Central memory CD8-positive, alpha-beta T cell (primary cell): Measurements from ENCODE around the gene GALNT9.
A peak's percentile ranks its signal among the peaks of the same experiment; 100 is the strongest.

Experiments
- ATAC-seq: fragments of 150-1000 bp; cut with Tn5 transposase; replicated peaks from 2 replicates; pipeline ENCODE4 v1.10.0; 2022; ENCODE audit warnings: mild to moderate bottlenecking, moderate FRiP score, moderate number of reproducible peaks; ENCODE audit not compliant: poor library complexity, severe bottlenecking; ENCODE audit errors: extremely low read depth
- DNase-seq, 2 donors: peaks; one replicate each; pipeline ENCODE4 v3.0.0; 2021; ENCODE audit warnings: low spot score in 2 of 2
- H3K27ac Mint-ChIP-seq: one replicate; pipeline ENCODE4 v1.8.0; 2022; ENCODE audit warnings: low read depth, mild to moderate bottlenecking, moderate library complexity, mixed read lengths
- H3K27me3 Mint-ChIP-seq: one replicate; pipeline ENCODE4 v1.8.0; 2022; ENCODE audit warnings: mixed read lengths
- H3K36me3 Mint-ChIP-seq: one replicate; pipeline ENCODE4 v1.8.0; 2022; ENCODE audit warnings: mild to moderate bottlenecking, moderate library complexity, mixed read lengths; ENCODE audit not compliant: insufficient read depth
- H3K4me1 Mint-ChIP-seq: one replicate; pipeline ENCODE4 v1.8.0; 2022; ENCODE audit warnings: mixed read lengths
- H3K4me3 Mint-ChIP-seq: one replicate; pipeline ENCODE4 v1.8.0; 2022; ENCODE audit warnings: mild to moderate bottlenecking, moderate library complexity, mixed read lengths
- H3K9me3 Mint-ChIP-seq: one replicate; pipeline ENCODE4 v1.8.0; 2022; ENCODE audit warnings: mixed read lengths

Gene GALNT9

DNA sequence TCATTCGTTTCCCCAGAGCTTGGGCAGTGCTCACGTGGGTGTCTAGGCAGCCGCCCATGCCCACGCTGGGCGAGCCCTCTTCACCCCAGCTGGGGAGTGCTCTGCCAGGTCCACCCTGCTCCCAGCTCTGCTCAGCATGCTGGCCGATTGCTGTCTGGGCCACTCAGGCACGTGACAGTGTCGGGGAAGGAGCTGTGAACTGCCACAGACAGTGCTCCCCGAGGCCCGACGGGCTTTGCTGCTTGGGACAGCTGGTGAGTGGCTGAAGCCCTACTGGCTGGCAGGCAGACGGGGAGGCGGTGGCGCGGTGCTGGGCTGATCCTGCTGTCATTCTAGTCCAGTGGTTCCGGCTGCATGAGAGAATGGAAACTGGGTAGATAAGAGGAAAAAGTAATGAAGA lies 169.4 kb downstream of the GALNT9 start:
- peaks cover 2% of the 10 kb centered on the region for H3K36me3 Mint-ChIP-seq
- no peak for ATAC-seq
- no peaks in the 10 kb centered on the region for H3K27me3 Mint-ChIP-seq
- no peak overlapping the region for H3K27ac Mint-ChIP-seq
- no peak for DNase-seq
- peaks cover 11% of the 10 kb centered on the region for H3K4me1 Mint-ChIP-seq
- no peak overlapping the region for H3K4me3 Mint-ChIP-seq
- no peaks in the 10 kb centered on the region for H3K9me3 Mint-ChIP-seq

DNA sequence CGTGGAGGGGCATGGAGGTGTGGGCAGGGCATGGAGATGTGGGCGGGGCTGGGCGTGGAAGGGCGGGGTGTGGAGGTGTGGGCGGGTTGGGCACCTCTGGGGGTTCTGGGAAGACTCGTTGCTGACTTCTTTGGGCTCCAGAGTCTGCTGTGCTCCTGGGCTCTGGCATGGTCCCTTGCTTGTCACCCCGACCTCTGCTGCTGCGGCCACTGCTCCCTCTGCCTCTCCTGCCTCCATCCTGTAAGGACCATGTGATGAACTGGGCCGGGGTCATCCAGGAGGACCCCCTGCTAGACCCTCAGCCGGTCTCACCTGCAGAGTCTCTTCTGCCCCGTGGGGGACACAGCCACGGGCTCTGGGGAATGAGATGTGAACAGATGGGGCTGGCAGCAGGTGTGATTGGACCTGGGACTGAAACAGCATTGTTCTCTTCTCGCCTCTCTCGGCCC lies 169.8 kb downstream of the GALNT9 start:
- DNase-seq (no peak), ATAC-seq (no peak)
- peaks cover 2% of the 10 kb centered on the region for H3K36me3 Mint-ChIP-seq
- H3K27ac Mint-ChIP-seq, result no peak overlapping the region
- no peak overlapping the region for H3K4me3 Mint-ChIP-seq
- H3K4me1 Mint-ChIP-seq, result peaks cover 11% of the 10 kb centered on the region
- no peaks in the 10 kb centered on the region for H3K9me3 Mint-ChIP-seq
- H3K27me3 Mint-ChIP-seq, result no peaks in the 10 kb centered on the region

DNA sequence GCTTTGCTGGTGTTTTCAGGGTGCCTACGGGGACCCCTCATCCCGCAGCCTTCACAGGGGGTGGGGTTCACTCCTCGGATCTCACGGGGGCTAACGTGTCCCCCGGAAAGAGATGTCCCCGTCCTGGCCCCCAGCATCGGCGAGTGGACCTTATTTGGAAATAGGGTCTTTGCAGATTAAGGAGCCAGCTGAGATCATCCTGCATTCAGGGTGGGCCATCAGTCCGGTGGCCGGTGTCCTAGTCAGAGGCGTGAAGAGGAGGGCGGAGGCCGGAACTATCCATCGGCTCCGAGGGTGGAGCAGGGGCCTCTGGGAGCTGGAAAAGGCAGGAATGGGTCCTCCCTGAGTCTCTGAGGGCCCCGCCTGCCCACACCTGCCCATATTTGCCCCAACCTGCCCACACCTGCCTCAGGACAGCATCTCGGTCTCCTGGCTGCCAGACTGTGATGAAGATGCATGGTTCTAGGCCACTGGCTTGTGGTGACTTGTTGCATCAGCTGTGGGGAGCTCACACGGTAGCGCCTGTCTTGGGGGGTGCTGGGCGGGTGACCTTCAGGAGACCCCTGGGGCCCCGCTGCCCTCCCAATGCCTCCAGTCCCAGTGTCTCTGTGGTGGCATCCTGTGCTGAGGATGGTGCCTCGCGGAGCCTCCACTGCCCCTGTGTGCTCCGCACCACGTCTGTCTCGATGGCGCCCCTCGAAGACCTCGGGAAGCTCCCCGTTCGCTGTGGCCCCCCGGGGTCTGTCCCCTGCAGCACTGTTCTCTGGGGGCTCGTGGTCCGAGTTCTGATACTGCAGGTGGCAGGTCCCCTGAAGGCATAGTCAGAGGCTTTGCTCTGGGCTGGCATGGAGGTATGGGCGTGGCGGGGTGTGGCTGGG lies 170.5 kb downstream of the GALNT9 start:
- no peak for DNase-seq
- peaks cover 2% of the 10 kb centered on the region for H3K36me3 Mint-ChIP-seq
- H3K4me3 Mint-ChIP-seq, result no peak overlapping the region
- H3K4me1 Mint-ChIP-seq, result peaks cover 5% of the 10 kb centered on the region
- no peak for ATAC-seq
- H3K27me3 Mint-ChIP-seq, result no peaks in the 10 kb centered on the region
- no peak overlapping the region for H3K27ac Mint-ChIP-seq
- no peaks in the 10 kb centered on the region for H3K9me3 Mint-ChIP-seq

DNA sequence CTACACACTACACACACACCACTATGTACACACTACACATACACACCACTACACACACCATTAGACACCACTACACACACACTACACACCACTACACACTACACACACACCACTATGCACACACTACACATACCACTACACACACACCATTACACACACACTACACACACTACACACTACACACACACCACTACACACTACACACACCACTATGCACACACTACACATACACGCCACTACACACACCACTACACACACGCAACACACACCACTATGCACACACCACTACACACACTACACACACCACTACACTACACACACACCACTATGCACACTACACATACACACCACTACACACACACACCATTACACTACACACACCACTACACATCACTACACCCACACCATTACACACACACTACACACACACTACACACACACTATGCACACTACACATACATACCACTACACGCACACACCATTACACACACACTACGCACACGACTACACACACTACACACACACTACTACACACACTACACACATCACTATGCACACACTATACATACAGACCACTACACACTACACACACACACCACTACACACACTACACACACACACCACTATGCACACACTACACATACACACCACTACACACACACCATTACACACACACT lies 171.5 kb downstream of the GALNT9 start:
- H3K4me3 Mint-ChIP-seq, result no peak overlapping the region
- no peaks in the 10 kb centered on the region for H3K4me1 Mint-ChIP-seq
- H3K36me3 Mint-ChIP-seq, result no peaks in the 10 kb centered on the region
- no peaks in the 10 kb centered on the region for H3K9me3 Mint-ChIP-seq
- H3K27ac Mint-ChIP-seq, result no peak overlapping the region
- no peak for ATAC-seq
- no peak for DNase-seq
- H3K27me3 Mint-ChIP-seq, result no peaks in the 10 kb centered on the region

- Mint-ChIP-seq H3K4me3 (no peak overlapping the region), H3K4me1 (no peaks in the 10 kb centered on the region), H3K9me3 (no peaks in the 10 kb centered on the region), H3K27ac (no peak overlapping the region), H3K36me3 (no peaks in the 10 kb centered on the region), H3K27me3 (no peaks in the 10 kb centered on the region)
- no peak for DNase-seq
- ATAC-seq, result no peak
Observed at GRCh38 chr12:132156573-132157325, 172.6 kb downstream of the GALNT9 start.

DNA sequence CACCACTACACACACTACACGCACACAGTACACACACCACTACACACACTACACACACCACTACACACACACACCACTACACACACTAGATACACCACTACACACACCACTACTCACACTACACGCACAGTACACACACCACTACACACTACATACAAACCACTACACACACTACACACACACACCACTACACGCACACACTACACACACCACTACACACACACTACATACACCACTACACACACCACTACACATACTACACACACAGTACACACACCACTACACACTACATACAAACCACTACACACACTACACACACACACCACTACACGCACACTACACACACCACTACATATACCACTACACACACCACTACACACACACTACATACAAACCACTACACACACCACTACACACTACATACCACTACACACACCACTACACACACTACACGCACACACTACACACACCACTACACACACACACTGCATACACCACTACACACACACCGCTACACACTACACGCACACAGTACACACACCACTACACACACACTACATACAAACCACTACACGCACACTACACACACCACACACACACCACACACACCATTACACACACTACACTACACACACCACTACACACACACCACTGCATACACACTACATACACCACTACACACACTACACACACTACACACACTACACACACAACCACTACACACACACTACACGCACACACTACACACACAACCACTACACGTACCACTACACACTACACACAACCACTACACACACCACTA lies 173.4 kb downstream of the GALNT9 start:
- Mint-ChIP-seq H3K9me3 (no peaks in the 10 kb centered on the region), H3K4me1 (no peaks in the 10 kb centered on the region), H3K27ac (no peak overlapping the region), H3K27me3 (no peaks in the 10 kb centered on the region), H3K4me3 (no peak overlapping the region), H3K36me3 (no peaks in the 10 kb centered on the region)
- no peak for ATAC-seq
- DNase-seq, result no peak

DNA sequence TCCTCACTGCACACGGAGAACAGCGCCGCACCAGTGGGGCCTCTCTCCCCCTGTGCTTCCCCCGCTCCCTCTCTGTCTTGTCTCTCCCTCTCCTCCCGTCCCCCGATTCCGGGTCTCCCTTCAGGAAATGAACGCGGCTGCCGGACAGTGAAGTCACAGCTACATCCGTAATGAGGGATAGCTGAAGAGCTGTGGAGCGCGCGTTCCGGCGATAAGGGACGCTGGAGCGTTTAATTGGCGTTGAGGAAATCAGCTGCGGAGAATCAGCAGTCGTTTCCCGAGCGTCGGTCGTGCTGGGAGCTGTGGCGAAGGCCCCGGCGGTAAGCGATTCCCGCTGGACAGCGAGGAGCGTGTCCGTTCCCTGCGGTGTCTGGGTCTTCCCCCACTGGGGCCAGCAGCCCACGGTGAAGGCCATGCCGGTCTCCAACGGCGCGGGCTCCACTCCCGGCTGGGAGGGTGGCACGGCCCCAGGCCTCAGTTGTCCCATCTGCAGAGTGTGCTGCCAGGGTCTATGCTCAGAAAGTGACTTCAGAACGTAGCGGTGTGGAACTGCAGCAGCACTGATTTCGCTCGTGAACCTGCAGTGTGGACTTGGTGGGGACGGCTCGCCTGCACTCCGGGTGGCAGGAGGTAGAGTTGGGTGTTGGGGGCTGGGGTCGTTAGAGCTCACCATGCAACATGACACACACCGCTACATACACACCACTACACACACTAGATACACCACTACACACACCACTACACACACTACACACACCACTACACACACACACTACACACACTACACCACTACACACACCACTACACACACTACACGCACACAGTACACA lies 174.2 kb downstream of the GALNT9 start:
- Mint-ChIP-seq H3K27me3 (no peaks in the 10 kb centered on the region), H3K9me3 (no peaks in the 10 kb centered on the region), H3K4me1 (no peaks in the 10 kb centered on the region), H3K27ac (no peak overlapping the region), H3K4me3 (no peak overlapping the region), H3K36me3 (peaks cover 2% of the 10 kb centered on the region)
- ATAC-seq (no peak), DNase-seq (no peak)

DNA sequence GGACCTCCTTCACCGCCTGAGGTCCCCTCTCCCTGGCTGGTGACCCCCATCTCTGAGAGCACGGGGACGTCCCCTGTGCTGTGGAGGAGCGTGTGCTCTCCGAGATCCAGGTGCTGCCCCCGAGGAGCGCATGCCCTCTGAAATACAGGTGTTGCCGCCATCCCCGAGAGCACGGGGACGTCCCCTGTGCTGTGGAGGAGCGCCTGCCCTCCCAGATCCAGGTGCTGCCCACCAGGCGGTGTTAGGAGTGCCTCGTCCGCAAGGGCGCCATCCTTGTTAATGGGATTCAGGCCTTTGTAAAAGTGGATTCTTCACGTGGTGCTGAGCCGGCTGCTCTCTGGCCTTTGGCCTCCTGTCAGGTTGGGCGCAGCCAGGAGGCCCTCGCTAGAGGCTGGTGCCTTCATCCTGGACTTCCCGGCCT lies 175.0 kb downstream of the GALNT9 start:
- DNase-seq, result no peak
- no peak for ATAC-seq
- no peak overlapping the region for H3K27ac Mint-ChIP-seq
- H3K4me1 Mint-ChIP-seq, result no peaks in the 10 kb centered on the region
- no peaks in the 10 kb centered on the region for H3K27me3 Mint-ChIP-seq
- H3K36me3 Mint-ChIP-seq, result peaks cover 3% of the 10 kb centered on the region
- no peak overlapping the region for H3K4me3 Mint-ChIP-seq
- no peaks in the 10 kb centered on the region for H3K9me3 Mint-ChIP-seq

GRCh38 chr12:132153501-132154340 lies 175.7 kb downstream of the GALNT9 start:
- peaks cover 3% of the 10 kb centered on the region for H3K36me3 Mint-ChIP-seq
- no peaks in the 10 kb centered on the region for H3K9me3 Mint-ChIP-seq
- peak; percentile 92 for ATAC-seq
- no peak overlapping the region for H3K27ac Mint-ChIP-seq
- no peaks in the 10 kb centered on the region for H3K27me3 Mint-ChIP-seq
- H3K4me3 Mint-ChIP-seq, result no peak overlapping the region
- H3K4me1 Mint-ChIP-seq, result no peaks in the 10 kb centered on the region
- DNase-seq, result peak; percentile 48 to 53

GRCh38 chr12:132152953-132153352 lies 176.4 kb downstream of the GALNT9 start:
- Mint-ChIP-seq H3K4me3 (no peak overlapping the region), H3K27me3 (no peaks in the 10 kb centered on the region), H3K9me3 (no peaks in the 10 kb centered on the region), H3K36me3 (peaks cover 8% of the 10 kb centered on the region), H3K4me1 (no peaks in the 10 kb centered on the region), H3K27ac (no peak overlapping the region)
- ATAC-seq, result no peak
- no peak for DNase-seq

DNA sequence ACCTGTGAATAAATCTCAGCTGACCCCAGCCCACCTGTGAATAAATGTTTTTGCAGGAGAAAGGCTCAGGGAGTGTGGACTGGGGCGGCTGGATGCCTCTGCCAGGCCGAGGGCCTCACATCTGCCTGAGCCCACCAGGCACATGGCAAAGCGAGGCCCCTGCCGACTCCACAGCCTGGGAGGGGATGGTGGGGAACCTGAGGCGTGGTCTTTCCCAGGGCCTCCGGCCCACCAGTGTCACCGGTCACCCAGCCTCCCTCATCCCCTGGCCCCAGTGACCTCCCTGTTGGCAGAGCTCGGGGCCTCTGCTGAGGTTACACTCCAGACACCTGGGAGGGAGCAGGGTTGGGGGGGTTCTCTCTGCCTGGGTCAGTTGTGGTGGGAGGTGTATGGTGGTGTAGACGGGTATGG lies 177.0 kb downstream of the GALNT9 start:
- Mint-ChIP-seq H3K4me1 (no peaks in the 10 kb centered on the region), H3K4me3 (no peak overlapping the region), H3K36me3 (peaks cover 9% of the 10 kb centered on the region), H3K27ac (no peak overlapping the region), H3K27me3 (no peaks in the 10 kb centered on the region), H3K9me3 (no peaks in the 10 kb centered on the region)
- no peak for ATAC-seq
- DNase-seq, result no peak
